AG09319 (cell line): ENCODE data around the gene ARHGEF3.

ENCODE experiments used
- DNase-seq: peaks from one replicate; pipeline ENCODE4 v3.0.0-alpha.2; 2010; ENCODE audit warnings: low read depth; ENCODE audit errors: extremely low read depth
- CTCF ChIP-seq: IDR thresholded peaks from 2 replicates; pipeline ENCODE4 v1.5.1; 2011; ENCODE audit warnings: low read depth, mild to moderate bottlenecking, inconsistent platforms, low read length, moderate library complexity

The ARHGEF3 gene

GRCh38 chr3:56801662-56802377 is at the start of gene ARHGEF3:
ARHGEF3 (minus strand) TSS chr3:56801949; CDS start chr3:56801798, 151 bp downstream.
- TF ChIP-seq CTCF, result peak; percentile 45
- no peak for DNase-seq

- DNase-seq, result no peak
- TF ChIP-seq CTCF, result no peak
These were observed 47.9 kb upstream of the ARHGEF3 start for GRCh38 chr3:56849698-56850097.

- DNase-seq, result no peak
- TF ChIP-seq CTCF, result no peak
These were observed 43.8 kb upstream of the ARHGEF3 start for GRCh38 chr3:56845505-56845904.

GRCh38 chr3:56844536-56844935 is 42.8 kb upstream of the ARHGEF3 start:
- no peak for TF ChIP-seq CTCF
- no peak for DNase-seq

GRCh38 chr3:56839784-56840715 is 38.3 kb upstream of the ARHGEF3 start:
- no peak for TF ChIP-seq CTCF
- DNase-seq, result no peak

GRCh38 chr3:56838448-56838847 is 36.7 kb upstream of the ARHGEF3 start:
- no peak for DNase-seq
- TF ChIP-seq CTCF, result no peak
